Smooth muscle cell of trachea (primary cell): Measurements from ENCODE around the gene OR2M2. TPM values are rescaled to one million over a fixed set of nuclear protein-coding genes. Genes with fewer than 3 reads are reported as not detected.

Experiments used
- total RNA-seq: library from RNA; depleted of rRNA; stranded (reverse); fragments of >200 nt; gene quantifications from 2 replicates; pipeline ENCODE4 v1.2.1, GENCODE V29; 2014

Gene OR2M2, protein sequence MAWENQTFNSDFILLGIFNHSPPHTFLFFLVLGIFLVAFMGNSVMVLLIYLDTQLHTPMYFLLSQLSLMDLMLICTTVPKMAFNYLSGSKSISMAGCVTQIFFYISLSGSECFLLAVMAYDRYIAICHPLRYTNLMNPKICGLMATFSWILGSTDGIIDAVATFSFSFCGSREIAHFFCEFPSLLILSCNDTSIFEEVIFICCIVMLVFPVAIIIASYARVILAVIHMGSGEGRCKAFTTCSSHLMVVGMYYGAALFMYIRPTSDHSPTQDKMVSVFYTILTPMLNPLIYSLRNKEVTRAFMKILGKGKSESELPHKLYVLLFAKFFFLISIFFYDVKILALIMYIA
- total RNA-seq, result not detected in 2 replicates

DNA sequence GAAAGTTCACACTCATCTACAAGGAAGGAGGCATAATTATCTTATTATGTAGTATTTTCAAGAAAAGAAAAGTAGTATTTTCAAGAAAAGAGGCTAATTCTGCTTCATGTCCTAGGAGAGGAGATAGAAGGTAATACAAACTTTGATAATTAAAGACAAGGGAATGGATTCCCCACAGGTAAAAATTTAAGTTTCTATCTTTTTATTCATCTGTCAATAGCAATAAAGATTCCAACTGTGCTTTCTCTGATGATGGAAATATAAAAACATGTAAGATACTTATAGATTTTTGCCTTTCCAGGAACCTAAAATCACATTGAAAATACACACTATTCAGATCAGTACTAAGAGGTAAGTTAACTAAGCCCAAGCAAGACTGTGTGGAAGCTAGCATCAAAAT lies at the start of gene OR2M2:
Gene OR2M2 (plus strand): TSS at position 301 of the 400 bp plus-strand sequence. CDS start 5,165 bp downstream, outside the sequence.

DNA sequence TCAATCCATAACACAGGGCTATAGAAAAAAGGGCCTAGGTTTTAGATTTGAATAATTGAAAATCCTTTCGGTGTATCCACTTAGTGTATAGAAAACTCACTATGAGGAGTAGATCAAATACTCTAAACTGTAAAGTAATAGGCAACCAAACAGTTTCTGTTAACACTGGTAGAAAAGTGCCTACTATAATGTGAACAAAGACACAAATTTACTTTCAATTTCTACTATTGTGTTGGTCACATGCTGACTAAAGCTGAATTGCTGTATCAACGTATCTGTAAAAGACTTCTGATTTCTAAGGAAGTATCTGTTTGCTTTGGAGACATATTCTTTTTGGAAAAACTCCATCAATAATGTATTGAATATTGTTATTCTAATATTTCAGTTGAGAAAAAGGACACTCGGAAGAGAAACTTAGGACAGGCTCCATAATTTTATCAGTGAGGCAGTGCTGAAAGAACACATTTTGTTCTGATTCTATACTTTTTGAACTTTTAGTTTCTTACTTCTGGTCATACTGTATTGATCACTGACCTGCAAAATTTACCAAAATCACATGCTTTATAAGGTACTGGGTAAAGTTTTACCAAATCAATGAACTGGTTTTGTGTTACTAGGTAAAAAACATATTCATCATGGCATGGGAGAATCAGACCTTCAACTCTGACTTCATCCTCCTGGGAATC lies 30.0 kb upstream of the OR2M2 start, which contains the start of gene OR2M5:
Gene OR2M5 (plus strand): TSS at position 636 of the 686 bp plus-strand sequence. CDS start 0 bp downstream, at position 636.

DNA sequence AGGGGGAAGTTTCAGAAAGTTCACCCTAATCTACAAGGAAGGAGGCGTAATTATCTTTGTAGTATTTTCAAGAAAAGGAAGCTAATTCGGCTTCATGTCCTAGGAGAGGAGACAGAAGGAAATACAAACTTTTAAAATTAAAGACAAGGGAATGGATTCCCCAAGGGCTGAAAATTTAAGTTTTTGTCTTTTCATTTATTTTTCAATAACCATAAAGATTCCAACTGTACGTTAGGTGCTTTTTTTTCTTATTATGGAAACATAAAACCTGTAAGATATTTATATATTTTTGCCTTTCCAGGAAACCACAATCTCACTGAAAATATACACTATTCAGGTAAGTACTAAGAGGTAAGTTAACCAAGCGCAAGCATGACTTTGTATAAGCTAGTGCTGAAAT lies 22.3 kb downstream of the OR2M2 start, which contains the start of gene OR2M3:
Gene OR2M3 (plus strand): TSS at position 301 of the 400 bp plus-strand sequence. CDS start 5,803 bp downstream, outside the sequence.

Other genes with a start within 250 kb of the OR2M2 start
- not detected in 2 replicates for gene OR2AJ1, start 249.9 kb upstream of the OR2M2 start, total RNA-seq
- gene OR2L8, start 226.0 kb upstream of the OR2M2 start, total RNA-seq, result not detected in 2 replicates
- gene OR2AK2, start 209.6 kb upstream of the OR2M2 start, total RNA-seq, result not detected in 2 replicates
- gene OR2L5, start 161.2 kb upstream of the OR2M2 start, total RNA-seq, result not detected in 2 replicates
- gene OR2L2, start 144.8 kb upstream of the OR2M2 start, total RNA-seq, result under 0.01 TPM in 1 of 2 replicates, not detected in the other
- not detected in 2 replicates for gene OR2L3, start 128.0 kb upstream of the OR2M2 start, total RNA-seq
- gene OR2L13, start 79.6 kb upstream of the OR2M2 start, total RNA-seq, result not detected in 2 replicates
- gene OR2M5, start 29.7 kb upstream of the OR2M2 start, total RNA-seq, result not detected in 2 replicates
- gene OR2M3, start 22.4 kb downstream of the OR2M2 start, total RNA-seq, result not detected in 2 replicates
- not detected in 2 replicates for gene OR2M4, start 56.6 kb downstream of the OR2M2 start, total RNA-seq
- gene OR2T33, start 103.2 kb downstream of the OR2M2 start, total RNA-seq, result not detected in 2 replicates
- gene OR2T12, start 128.6 kb downstream of the OR2M2 start, total RNA-seq, result not detected in 2 replicates
- gene OR2M7, start 149.7 kb downstream of the OR2M2 start, total RNA-seq, result not detected in 2 replicates
- gene OR14C36, start 174.0 kb downstream of the OR2M2 start, total RNA-seq, result not detected in 2 replicates
- gene OR2T4, start 186.8 kb downstream of the OR2M2 start, total RNA-seq, result not detected in 2 replicates
- gene OR2T6, start 200.9 kb downstream of the OR2M2 start, total RNA-seq, result not detected in 2 replicates
- not detected in 2 replicates for gene OR2T1, start 228.2 kb downstream of the OR2M2 start, total RNA-seq